Neutrophil (primary cell): ENCODE data around the gene TAF6L.
"Not testable (repeated sequence)": the region's sequence is repeated elsewhere in the genome, so short reads cannot be mapped to it uniquely, and the experiment has no call there.

Experiments
- H3K27ac ChIP-seq: fragments of 200-600 bp; sonication (generic); 2 replicates; pipeline ENCODE4 v1.5.1; 2016; ENCODE audit warnings: mild to moderate bottlenecking, moderate library complexity
- H3K27me3 ChIP-seq: fragments of 200-600 bp; sonication (generic); 2 replicates; pipeline ENCODE4 v1.6.0; 2016; ENCODE audit warnings: mild to moderate bottlenecking
- H3K36me3 ChIP-seq: fragments of 200-600 bp; sonication (generic); 2 replicates; pipeline ENCODE4 v1.5.1; 2017
- H3K4me1 ChIP-seq, 2 experiments: fragments of 200-600 bp in 1 of 2; sonication (generic) in 1 of 2; 1 replicate in 1 of 2; 2 replicates in 1 of 2; pipeline versions ENCODE4 v1.5.1 to v1.6.1; 2013 to 2016; ENCODE audit warnings: low read depth in 1 of 2, low read length in 1 of 2, mild to moderate bottlenecking in 1 of 2, moderate library complexity in 1 of 2; ENCODE audit not compliant: control insufficient read depth in 1 of 2, insufficient read depth in 1 of 2
- H3K4me3 ChIP-seq, 2 experiments: fragments of 200-600 bp in 1 of 2; sonication (generic) in 1 of 2; 1 replicate in 1 of 2; 2 replicates in 1 of 2; pipeline ENCODE4 v1.5.1; 2013 to 2016; ENCODE audit warnings: low read depth in 1 of 2, low read length in 1 of 2, mild to moderate bottlenecking in 1 of 2, moderate library complexity in 1 of 2
- H3K9me3 ChIP-seq: fragments of 200-600 bp; sonication (generic); 2 replicates; pipeline ENCODE4 v1.5.1; 2016
- TF ChIP-seq, protein P1 (sequence below): fragments of 200-600 bp; sonication (generic); IDR thresholded peaks from 2 replicates; pipeline ENCODE4 v1.5.1; 2016; ENCODE audit warnings: antibody characterized with exemption

The TAF6L gene

DNA sequence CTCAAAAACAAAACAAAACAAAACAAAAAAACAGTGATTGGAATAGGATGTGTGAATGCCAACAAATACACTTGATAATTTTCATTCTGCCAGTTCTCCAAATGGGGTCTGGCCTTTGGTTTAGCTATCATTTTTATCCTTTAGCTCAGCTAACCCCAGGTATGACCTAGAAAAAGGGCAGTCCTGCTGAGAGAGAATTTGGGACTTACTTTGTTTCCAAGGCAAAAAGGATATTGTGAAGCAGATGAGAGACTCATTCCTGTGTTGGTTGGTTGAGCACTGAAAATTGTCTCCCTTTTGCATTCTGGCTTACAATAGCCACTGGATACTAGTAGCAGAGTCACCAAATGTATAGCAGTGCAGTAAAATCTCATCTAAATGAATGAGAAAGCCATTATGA lies 34.0 kb upstream of the TAF6L start:
- TF ChIP-seq, protein P1, sequence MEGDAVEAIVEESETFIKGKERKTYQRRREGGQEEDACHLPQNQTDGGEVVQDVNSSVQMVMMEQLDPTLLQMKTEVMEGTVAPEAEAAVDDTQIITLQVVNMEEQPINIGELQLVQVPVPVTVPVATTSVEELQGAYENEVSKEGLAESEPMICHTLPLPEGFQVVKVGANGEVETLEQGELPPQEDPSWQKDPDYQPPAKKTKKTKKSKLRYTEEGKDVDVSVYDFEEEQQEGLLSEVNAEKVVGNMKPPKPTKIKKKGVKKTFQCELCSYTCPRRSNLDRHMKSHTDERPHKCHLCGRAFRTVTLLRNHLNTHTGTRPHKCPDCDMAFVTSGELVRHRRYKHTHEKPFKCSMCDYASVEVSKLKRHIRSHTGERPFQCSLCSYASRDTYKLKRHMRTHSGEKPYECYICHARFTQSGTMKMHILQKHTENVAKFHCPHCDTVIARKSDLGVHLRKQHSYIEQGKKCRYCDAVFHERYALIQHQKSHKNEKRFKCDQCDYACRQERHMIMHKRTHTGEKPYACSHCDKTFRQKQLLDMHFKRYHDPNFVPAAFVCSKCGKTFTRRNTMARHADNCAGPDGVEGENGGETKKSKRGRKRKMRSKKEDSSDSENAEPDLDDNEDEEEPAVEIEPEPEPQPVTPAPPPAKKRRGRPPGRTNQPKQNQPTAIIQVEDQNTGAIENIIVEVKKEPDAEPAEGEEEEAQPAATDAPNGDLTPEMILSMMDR: no peak
- Histone ChIP-seq H3K4me1 (no peaks in the 10 kb centered on the region), H3K36me3 (peaks cover 80% of the 10 kb centered on the region), H3K27ac (no peak overlapping the region), H3K4me3 (no peak overlapping the region), H3K9me3 (no peaks in the 10 kb centered on the region), H3K27me3 (no peaks in the 10 kb centered on the region)

DNA sequence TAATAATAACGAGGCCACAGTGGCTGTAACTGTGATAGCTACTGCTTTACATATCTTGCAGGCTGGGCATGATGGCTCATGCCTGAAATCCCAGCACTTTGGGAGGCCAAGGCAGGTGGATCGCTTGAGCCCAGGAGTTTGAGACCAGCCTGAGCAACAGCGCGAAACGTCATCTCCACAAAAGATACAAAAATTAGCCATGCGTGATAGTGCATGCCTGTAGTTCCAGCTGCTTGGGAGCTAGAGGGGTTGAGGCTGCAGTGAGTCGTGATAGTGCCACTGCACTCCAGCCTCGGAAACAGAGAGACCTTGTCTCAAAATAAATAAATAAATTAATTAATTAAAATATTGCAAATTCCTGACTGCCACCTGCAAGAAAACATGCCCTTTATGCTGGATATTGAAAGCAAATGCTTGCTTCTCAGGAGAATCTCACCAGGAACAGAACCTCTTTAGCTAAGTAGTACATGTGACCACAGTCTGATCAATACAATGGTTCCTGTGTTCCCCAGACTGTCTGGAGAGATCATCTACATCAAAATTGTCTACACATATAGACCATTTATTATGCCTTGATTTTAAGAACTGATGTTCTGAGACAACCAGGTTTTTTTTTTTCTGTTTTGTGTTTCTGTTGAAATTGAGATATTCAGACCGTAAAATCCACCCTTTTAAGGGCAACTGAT lies 23.6 kb upstream of the TAF6L start:
- no peaks in the 10 kb centered on the region for H3K9me3 ChIP-seq
- no peaks in the 10 kb centered on the region for H3K4me1 ChIP-seq
- H3K27me3 ChIP-seq: no peaks in the 10 kb centered on the region
- H3K27ac ChIP-seq: no peak overlapping the region
- TF ChIP-seq, protein P1: no peak
- H3K4me3 ChIP-seq: no peak overlapping the region
- no peaks in the 10 kb centered on the region for H3K36me3 ChIP-seq

DNA sequence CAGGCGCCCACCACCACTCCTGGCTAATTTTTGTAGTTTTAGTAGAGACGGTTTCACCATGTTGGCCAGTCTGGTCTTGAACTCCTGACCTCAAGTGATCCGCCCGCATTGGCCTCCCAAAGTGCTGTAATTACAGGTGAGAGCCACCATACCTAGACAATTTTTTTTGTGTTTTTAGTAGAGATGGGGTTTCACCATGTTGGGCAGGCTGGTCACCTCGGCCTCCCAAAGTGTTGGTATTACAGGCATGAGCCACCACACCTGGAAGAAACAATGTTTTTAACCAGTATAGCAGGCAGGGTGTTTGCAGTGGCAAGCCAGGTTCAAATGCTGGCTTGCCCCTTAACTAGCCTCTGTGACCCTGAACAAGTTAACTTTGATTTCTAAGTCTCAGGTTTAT lies 21.3 kb upstream of the TAF6L start:
- not testable (repeated sequence) for H3K4me3 ChIP-seq, H3K36me3 ChIP-seq, H3K27me3 ChIP-seq, H3K27ac ChIP-seq, H3K9me3 ChIP-seq
- H3K4me1 ChIP-seq: peaks cover 14 to 18% of the 10 kb centered on the region in 2 experiments

DNA sequence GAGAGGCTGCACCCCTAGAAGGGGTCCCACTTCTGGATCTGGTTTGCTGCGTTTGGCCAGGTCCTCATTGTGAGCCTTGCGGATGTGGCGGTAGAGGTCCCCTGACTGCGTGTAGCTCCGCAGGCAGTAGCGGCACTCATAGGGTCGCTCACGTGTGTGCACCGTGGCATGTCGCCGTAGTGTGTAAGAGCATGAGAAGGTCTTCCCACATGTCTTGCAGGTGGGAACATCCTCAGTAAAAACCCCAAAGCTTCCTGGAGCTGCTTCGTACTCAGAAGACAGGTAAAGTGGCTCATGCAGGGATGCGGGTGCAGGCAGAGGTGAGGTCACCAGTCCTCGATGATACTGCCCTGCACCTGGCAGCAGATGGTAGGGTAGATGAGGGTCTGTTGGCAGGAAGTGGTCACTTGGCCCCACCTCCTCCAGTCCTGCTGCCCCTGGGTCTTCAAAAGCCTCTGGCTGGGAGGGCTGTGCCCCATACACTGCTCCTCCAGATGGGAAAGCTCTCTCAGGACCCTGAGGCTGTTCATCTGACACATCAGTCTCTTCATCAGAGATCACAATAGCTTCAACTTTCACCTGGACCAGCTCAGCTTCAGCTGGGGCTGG lies 18.9 kb upstream of the TAF6L start:
- no peaks in the 10 kb centered on the region for H3K36me3 ChIP-seq
- H3K4me3 ChIP-seq: no peak overlapping the region
- TF ChIP-seq, protein P1: no peak
- H3K9me3 ChIP-seq: no peaks in the 10 kb centered on the region
- peak overlapping the region; percentile 91 for H3K27ac ChIP-seq
- H3K27me3 ChIP-seq: no peaks in the 10 kb centered on the region
- H3K4me1 ChIP-seq: peaks cover 14 to 18% of the 10 kb centered on the region in 2 experiments

DNA sequence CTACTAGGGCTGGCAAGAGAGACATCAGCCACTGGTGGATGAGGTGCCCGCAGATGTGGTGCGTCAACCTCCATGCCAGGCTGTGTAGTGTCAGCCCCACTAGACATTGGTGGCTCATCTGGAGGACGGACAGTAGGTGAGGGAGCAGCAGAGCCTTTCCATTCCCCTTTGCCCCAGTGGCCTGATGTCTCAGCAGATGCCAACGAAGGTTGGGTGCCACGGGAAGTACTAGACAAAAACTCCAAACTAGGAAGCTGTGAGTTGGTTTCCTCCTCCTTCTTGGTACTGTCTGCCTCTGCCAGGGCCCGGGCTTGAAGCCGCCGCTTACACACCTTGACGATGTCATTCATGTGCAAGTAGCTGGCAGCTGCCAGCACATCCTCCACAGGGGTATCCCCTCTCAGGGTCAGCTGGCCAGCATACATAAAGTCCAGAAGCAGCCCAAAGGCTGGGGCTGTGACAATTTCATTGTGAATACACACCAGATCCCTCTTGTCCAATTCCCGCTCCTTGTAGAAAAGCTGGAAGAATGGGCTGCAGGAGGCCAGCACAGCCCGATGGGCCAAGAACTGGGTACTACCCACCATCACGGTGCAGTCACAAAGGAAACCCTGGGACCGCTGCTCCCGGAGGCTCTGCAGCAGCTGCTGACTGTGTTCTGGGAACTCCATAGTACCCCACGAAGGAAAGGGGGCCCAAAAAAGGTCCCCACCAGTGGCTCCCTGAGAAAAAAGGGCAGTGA lies 18.0 kb upstream of the TAF6L start:
- Histone ChIP-seq H3K4me1 (peaks cover 14 to 18% of the 10 kb centered on the region in 2 experiments), H3K4me3 (peak overlapping the region; percentile 79 to 92), H3K27ac (peak overlapping the region; percentile 91), H3K27me3 (no peaks in the 10 kb centered on the region), H3K9me3 (no peaks in the 10 kb centered on the region), H3K36me3 (no peaks in the 10 kb centered on the region)
- TF ChIP-seq, protein P1: no peak
